ENCODE results near the gene ZBTB4.

Gene ZBTB4

GRCh38 chr17:7479213-7480088 lies at the start of gene ZBTB4:
ZBTB4 (minus strand) TSS chr17:7479631; CDS start chr17:7466801, 12,830 bp downstream.
- DNase-seq, result peak; percentile 70

GRCh38 chr17:7528842-7529241 lies 49.4 kb upstream of the ZBTB4 start:
- no peak for DNase-seq

GRCh38 chr17:7523033-7523432 lies 43.6 kb upstream of the ZBTB4 start:
- peak; percentile 50 for DNase-seq

GRCh38 chr17:7515911-7516610 lies 36.6 kb upstream of the ZBTB4 start:
- DNase-seq, result no peak

- DNase-seq, result no peak
Observed at GRCh38 chr17:7513850-7514419, 34.5 kb upstream of the ZBTB4 start.

- DNase-seq, result no peak
Observed at GRCh38 chr17:7512824-7513540, 33.6 kb upstream of the ZBTB4 start.

GRCh38 chr17:7512105-7512504 lies 32.7 kb upstream of the ZBTB4 start:
- DNase-seq, result no peak

- no peak for DNase-seq
Observed at GRCh38 chr17:7511108-7511507, 31.7 kb upstream of the ZBTB4 start.

- no peak for DNase-seq
Observed at GRCh38 chr17:7509937-7510336, 30.5 kb upstream of the ZBTB4 start.

- no peak for DNase-seq
Observed at GRCh38 chr17:7508846-7509245, 29.4 kb upstream of the ZBTB4 start.

GRCh38 chr17:7508145-7508544 lies 28.7 kb upstream of the ZBTB4 start:
- DNase-seq, result no peak

- DNase-seq, result no peak
Observed at GRCh38 chr17:7503521-7503920, 24.1 kb upstream of the ZBTB4 start.

GRCh38 chr17:7502987-7503386 lies 23.6 kb upstream of the ZBTB4 start:
- DNase-seq, result no peak

GRCh38 chr17:7502171-7502847 lies 22.9 kb upstream of the ZBTB4 start:
- DNase-seq, result no peak

- no peak for DNase-seq
Observed at GRCh38 chr17:7501729-7502128, 22.3 kb upstream of the ZBTB4 start.

- no peak for DNase-seq
Observed at GRCh38 chr17:7499161-7499560, 19.7 kb upstream of the ZBTB4 start.

- DNase-seq, result no peak
Observed at GRCh38 chr17:7497636-7498035, 18.2 kb upstream of the ZBTB4 start.

- no peak for DNase-seq
Observed at GRCh38 chr17:7497228-7497627, 17.8 kb upstream of the ZBTB4 start.

GRCh38 chr17:7496470-7497183 lies 17.2 kb upstream of the ZBTB4 start:
- DNase-seq, result no peak

- no peak for DNase-seq
Observed at GRCh38 chr17:7495906-7496434, 16.5 kb upstream of the ZBTB4 start.

GRCh38 chr17:7493941-7494340 lies 14.5 kb upstream of the ZBTB4 start:
- no peak for DNase-seq

GRCh38 chr17:7491583-7491982 lies 12.2 kb upstream of the ZBTB4 start:
- DNase-seq, result no peak

Data from stimulated activated CD4-positive, alpha-beta T cell treated with anti-CD3 and anti-CD28 coated beads, Interleukin-4, amount 100 ng/mL, for 1 hour (primary cell).